Measurements from ENCODE around the gene MDH2.
"Not testable (repeated sequence)": the region's sequence is repeated elsewhere in the genome, so short reads cannot be mapped to it uniquely, and the experiment has no call there.

The MDH2 gene

GRCh38 chr7:76073335-76073990 lies 25.6 kb downstream of the MDH2 start:
- DNase-seq = no peak

- DNase-seq = no peak
Measured at GRCh38 chr7:76074306-76074971, 26.5 kb downstream of the MDH2 start.

GRCh38 chr7:76074972-76075370 lies 27.1 kb downstream of the MDH2 start:
- no peak for DNase-seq

GRCh38 chr7:76076995-76077394 lies 29.1 kb downstream of the MDH2 start:
- DNase-seq = no peak

GRCh38 chr7:76077435-76077834 lies 29.5 kb downstream of the MDH2 start:
- DNase-seq = no peak

GRCh38 chr7:76080204-76080603 lies 32.3 kb downstream of the MDH2 start:
- DNase-seq = no peak

- DNase-seq = not testable (repeated sequence)
Measured at GRCh38 chr7:76084115-76084514, 36.2 kb downstream of the MDH2 start.

GRCh38 chr7:76086070-76086469 lies 38.2 kb downstream of the MDH2 start:
- DNase-seq = no peak

GRCh38 chr7:76087362-76087791 lies 39.5 kb downstream of the MDH2 start:
- not testable (repeated sequence) for DNase-seq

- no peak for DNase-seq
Measured at GRCh38 chr7:76089865-76090475, 42.1 kb downstream of the MDH2 start.

GRCh38 chr7:76091506-76091905 lies 43.6 kb downstream of the MDH2 start:
- no peak for DNase-seq

GRCh38 chr7:76093531-76093930 lies 45.6 kb downstream of the MDH2 start:
- not testable (repeated sequence) for DNase-seq

- not testable (repeated sequence) for DNase-seq
Measured at GRCh38 chr7:76094326-76094725, 46.4 kb downstream of the MDH2 start.

GRCh38 chr7:76095908-76096307 lies 48.0 kb downstream of the MDH2 start:
- DNase-seq = no peak

GRCh38 chr7:76101693-76102437 lies 54.0 kb downstream of the MDH2 start:
- not testable (repeated sequence) for DNase-seq

- not testable (repeated sequence) for DNase-seq
Measured at GRCh38 chr7:76103788-76104187, 55.9 kb downstream of the MDH2 start.

- DNase-seq = not testable (repeated sequence)
Measured at GRCh38 chr7:76106130-76106529, 58.2 kb downstream of the MDH2 start.

GRCh38 chr7:76106893-76107292 lies 59.0 kb downstream of the MDH2 start:
- no peak for DNase-seq

GRCh38 chr7:76108540-76109233 lies 60.8 kb downstream of the MDH2 start:
- no peak for DNase-seq

- DNase-seq = not testable (repeated sequence)
Measured at GRCh38 chr7:76113042-76113630, 65.2 kb downstream of the MDH2 start.

- DNase-seq = not testable (repeated sequence)
Measured at GRCh38 chr7:76114742-76115141, 66.8 kb downstream of the MDH2 start.
